ENCODE data around the gene MRPS27.

GRCh38 chr5:72234868-72235267 lies 85.2 kb downstream of the MRPS27 start:
- TF ChIP-seq CTCF (IDR thresholded peaks at IDR 0.05) = no peak
- TF ChIP-seq EP300 (IDR thresholded peaks at IDR 0.05) = no peak
- TF ChIP-seq POLR2A (IDR thresholded peaks at IDR 0.05) = no peak
